ENCODE results near the gene PCNA.
"Not testable (repeated sequence)": the region's sequence is repeated elsewhere in the genome, so short reads cannot be mapped to it uniquely, and the experiment has no call there.

PCNA gene

DNA sequence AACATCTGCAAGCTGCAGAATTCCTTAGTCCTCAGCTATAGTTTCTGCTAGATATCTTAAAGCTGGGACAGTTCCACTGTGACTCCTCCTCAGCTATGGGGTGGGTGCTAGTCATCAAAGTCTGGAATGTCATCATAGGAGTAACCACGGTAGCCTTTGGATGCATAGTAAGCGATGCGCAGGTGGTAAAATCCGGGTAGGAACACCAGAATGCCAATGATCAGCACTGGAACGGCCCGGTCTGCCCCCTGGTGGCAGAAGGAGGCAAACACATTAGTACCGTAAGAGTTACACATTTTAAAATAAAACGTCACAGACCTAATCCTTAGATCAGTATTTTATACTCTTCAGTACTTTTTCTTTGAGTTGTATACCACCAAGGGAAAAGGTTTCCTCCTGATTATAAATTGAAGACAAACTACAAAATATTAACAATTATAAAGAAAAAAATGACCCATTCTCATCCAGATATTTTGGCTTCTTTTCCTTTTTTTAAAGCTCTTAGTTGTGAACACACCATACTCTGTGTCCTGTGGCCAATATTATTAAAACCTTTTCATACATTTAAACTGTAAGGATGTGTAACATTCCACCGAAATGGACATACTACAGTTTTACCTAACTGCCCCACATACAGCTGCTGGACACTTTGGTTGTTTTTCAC lies 18.9 kb downstream of the PCNA start:
- TF ChIP-seq, protein P1, sequence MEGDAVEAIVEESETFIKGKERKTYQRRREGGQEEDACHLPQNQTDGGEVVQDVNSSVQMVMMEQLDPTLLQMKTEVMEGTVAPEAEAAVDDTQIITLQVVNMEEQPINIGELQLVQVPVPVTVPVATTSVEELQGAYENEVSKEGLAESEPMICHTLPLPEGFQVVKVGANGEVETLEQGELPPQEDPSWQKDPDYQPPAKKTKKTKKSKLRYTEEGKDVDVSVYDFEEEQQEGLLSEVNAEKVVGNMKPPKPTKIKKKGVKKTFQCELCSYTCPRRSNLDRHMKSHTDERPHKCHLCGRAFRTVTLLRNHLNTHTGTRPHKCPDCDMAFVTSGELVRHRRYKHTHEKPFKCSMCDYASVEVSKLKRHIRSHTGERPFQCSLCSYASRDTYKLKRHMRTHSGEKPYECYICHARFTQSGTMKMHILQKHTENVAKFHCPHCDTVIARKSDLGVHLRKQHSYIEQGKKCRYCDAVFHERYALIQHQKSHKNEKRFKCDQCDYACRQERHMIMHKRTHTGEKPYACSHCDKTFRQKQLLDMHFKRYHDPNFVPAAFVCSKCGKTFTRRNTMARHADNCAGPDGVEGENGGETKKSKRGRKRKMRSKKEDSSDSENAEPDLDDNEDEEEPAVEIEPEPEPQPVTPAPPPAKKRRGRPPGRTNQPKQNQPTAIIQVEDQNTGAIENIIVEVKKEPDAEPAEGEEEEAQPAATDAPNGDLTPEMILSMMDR (IDR thresholded peaks at IDR 0.05; ENCODE audit: low read depth, low read length) = peak; percentile 80
- Histone ChIP-seq H3K9me3 (no peaks in the 10 kb centered on the region), H3K4me1 (no peaks in the 10 kb centered on the region), H3K27me3 (no peaks in the 10 kb centered on the region), H3K36me3 (peaks cover 51% of the 10 kb centered on the region), H3K4me3 (ENCODE audit: low read depth, low read length) (no peak overlapping the region)
- peak; percentile 78 for DNase-seq

GRCh38 chr20:5099909-5100308 lies 19.8 kb downstream of the PCNA start:
- H3K4me3 ChIP-seq (ENCODE audit: low read depth, low read length); H3K27me3 ChIP-seq; DNase-seq; H3K4me1 ChIP-seq; H3K9me3 ChIP-seq: not testable (repeated sequence)
- H3K36me3 ChIP-seq = peaks cover 42% of the 10 kb centered on the region

DNA sequence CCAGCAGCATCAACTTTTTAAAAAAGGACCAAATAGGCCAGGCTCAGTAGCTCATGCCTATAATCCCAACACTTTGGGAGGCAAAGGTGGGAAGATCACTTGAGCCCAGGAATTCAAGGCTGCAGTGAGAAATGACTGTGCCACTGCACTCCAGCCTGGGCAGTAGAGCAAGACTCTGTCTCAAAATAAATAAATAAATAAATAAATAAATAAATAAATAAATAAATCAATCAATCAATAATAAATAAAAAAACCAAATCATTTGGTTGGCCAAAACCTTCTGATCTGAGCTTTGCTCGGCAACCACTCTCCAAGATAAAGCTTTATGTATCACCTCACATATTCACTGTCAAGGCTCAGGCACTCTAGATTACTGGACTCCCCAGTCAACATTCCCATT lies 20.7 kb downstream of the PCNA start:
- peaks cover 33% of the 10 kb centered on the region for H3K36me3 ChIP-seq
- not testable (repeated sequence) for H3K27me3 ChIP-seq; H3K4me1 ChIP-seq; H3K9me3 ChIP-seq; DNase-seq; H3K4me3 ChIP-seq (ENCODE audit: low read depth, low read length)

GRCh38 chr20:5096463-5096862 lies 23.3 kb downstream of the PCNA start:
- no peaks in the 10 kb centered on the region for H3K4me1 ChIP-seq
- H3K4me3 ChIP-seq (ENCODE audit: low read depth, low read length) = no peak overlapping the region
- no peaks in the 10 kb centered on the region for H3K27me3 ChIP-seq
- DNase-seq = no peak
- H3K36me3 ChIP-seq = peaks cover 24% of the 10 kb centered on the region
- TF ChIP-seq, protein P1 (IDR thresholded peaks at IDR 0.05; ENCODE audit: low read depth, low read length) = no peak
- H3K9me3 ChIP-seq = no peaks in the 10 kb centered on the region

DNA sequence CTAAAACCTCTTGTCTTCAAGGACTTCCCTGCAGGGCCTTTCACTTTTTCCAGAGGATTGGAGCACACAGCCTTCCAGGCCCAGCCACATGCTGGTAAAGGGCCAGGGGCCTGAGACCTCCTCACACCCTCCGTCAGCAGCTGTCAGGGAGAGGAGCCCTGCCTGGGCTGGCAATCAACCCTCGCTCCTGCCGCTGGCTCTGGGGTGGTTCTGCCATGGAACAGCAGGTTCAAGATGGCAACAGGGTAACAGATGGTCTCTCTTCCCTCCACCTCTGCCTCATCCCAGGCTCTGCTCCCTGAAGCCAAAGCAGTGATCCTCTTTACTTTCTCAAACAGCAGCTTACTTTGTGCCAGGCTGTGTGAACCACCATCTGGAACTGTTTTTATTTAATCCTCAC lies 23.8 kb downstream of the PCNA start:
- Histone ChIP-seq H3K4me1 (no peaks in the 10 kb centered on the region), H3K36me3 (peaks cover 24% of the 10 kb centered on the region), H3K27me3 (no peaks in the 10 kb centered on the region), H3K9me3 (no peaks in the 10 kb centered on the region), H3K4me3 (ENCODE audit: low read depth, low read length) (no peak overlapping the region)
- TF ChIP-seq, protein P1 (IDR thresholded peaks at IDR 0.05; ENCODE audit: low read depth, low read length) = no peak
- no peak for DNase-seq

- no peaks in the 10 kb centered on the region for H3K9me3 ChIP-seq
- TF ChIP-seq, protein P1 (IDR thresholded peaks at IDR 0.05; ENCODE audit: low read depth, low read length) = no peak
- no peak overlapping the region for H3K4me3 ChIP-seq (ENCODE audit: low read depth, low read length)
- DNase-seq = no peak
- H3K27me3 ChIP-seq = no peaks in the 10 kb centered on the region
- peaks cover 21% of the 10 kb centered on the region for H3K36me3 ChIP-seq
- no peaks in the 10 kb centered on the region for H3K4me1 ChIP-seq
Observed at GRCh38 chr20:5095454-5095853, 24.3 kb downstream of the PCNA start.

DNA sequence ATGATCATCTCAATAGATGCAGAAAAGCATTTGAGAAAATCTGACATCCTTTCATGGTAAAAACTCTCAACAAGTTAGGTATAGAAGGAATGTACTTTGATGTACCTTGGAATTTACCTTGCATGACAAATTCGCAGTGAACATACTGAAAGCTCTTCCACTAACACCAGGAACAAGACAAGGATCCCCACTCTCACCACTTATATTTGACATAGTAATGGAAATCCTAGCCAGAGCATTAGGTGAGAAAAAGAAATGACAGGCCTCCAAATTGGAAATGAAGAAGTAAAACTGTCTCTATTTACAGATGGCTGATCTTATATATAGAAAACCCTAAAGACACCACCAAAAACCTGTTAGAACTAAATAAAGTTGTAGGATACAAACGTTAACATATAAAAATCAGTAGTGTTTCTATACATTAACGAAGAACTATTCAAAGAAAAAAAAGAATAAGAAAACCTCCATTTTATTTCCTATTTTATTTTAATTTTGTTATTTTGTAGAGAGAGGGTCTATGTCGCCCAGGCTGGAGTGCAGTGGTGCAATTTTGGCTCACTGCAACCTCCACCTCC lies 26.9 kb downstream of the PCNA start:
- peaks cover 8% of the 10 kb centered on the region for H3K36me3 ChIP-seq
- H3K4me1 ChIP-seq = no peaks in the 10 kb centered on the region
- TF ChIP-seq, protein P1 (IDR thresholded peaks at IDR 0.05; ENCODE audit: low read depth, low read length) = no peak
- no peaks in the 10 kb centered on the region for H3K9me3 ChIP-seq
- H3K27me3 ChIP-seq = no peaks in the 10 kb centered on the region
- DNase-seq = no peak
- H3K4me3 ChIP-seq (ENCODE audit: low read depth, low read length) = no peak overlapping the region

Measured in BE2C (cell line).